GOT3 (cell line): ENCODE results near the gene TWSG1.
"Not testable (repeated sequence)": the region's sequence is repeated elsewhere in the genome, so short reads cannot be mapped to it uniquely, and the experiment has no call there.

Source experiments
- DNase-seq: peaks from one replicate; lab custom pipeline; 2025; ENCODE audit warnings: mixed read lengths; lab: John Stamatoyannopoulos, UW

The TWSG1 gene

DNA sequence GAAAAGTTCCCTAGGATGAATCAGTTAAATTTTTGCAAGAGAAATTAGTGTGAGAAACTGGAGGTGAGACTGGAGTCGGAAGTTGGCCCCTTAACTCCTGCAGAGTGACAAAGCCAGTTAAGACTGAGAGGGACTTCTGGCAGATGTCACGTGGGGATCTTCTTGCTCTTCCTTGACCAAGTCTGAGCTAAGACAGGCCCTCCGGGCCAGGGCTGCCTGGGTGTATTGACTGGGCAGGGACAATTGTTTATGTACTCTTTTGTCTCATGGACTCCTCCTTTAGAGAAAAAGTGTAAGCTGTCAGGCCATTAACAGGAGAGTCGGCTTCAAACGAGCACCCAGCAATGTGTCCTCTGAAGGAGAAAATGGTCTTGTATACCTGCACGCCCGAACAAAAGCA is 92.2 kb downstream of the TWSG1 start:
- DNase-seq: no peak

- DNase-seq: no peak
Measured at GRCh38 chr18:9428301-9428706, 93.7 kb downstream of the TWSG1 start.

- no peak for DNase-seq
Measured at GRCh38 chr18:9428862-9429661, 94.5 kb downstream of the TWSG1 start.

DNA sequence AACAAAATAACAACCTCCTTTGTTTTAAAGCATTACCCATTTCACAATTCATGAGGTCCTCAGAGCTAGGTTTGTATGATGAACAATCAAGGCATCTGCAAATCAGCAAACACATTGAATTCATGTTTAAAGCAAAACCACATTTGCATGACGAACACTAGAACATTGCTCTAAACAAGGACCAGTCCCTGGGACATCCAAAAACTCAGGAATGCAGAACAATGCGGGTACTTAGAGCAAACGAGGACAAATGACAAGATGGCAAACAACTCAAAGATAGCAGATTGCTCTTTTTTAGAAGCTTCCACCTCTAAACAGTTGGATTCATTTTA is 95.1 kb downstream of the TWSG1 start:
- no peak for DNase-seq

GRCh38 chr18:9430315-9430714 is 95.7 kb downstream of the TWSG1 start:
- not testable (repeated sequence) for DNase-seq

GRCh38 chr18:9431296-9431695 is 96.7 kb downstream of the TWSG1 start:
- DNase-seq: no peak

DNA sequence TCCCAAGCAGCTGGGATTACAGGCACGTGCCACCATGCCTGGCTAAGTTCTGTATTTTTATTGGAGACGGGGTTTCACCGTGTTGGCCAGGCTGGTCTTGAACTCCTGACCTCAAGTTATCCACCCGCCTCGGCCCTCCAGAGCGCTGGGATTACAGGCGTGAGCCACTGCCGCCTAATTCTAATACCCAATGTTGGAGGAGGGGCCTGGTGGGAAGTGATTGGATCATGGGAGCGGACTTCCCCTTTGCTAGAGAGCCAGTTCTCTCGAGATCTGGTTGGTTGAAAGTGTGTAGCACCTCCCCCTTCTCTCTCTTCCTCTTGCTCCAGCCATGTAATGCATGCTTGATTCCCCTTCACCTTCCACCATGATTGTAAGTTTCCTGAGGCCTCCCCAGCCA is 98.5 kb downstream of the TWSG1 start:
- DNase-seq: not testable (repeated sequence)

DNA sequence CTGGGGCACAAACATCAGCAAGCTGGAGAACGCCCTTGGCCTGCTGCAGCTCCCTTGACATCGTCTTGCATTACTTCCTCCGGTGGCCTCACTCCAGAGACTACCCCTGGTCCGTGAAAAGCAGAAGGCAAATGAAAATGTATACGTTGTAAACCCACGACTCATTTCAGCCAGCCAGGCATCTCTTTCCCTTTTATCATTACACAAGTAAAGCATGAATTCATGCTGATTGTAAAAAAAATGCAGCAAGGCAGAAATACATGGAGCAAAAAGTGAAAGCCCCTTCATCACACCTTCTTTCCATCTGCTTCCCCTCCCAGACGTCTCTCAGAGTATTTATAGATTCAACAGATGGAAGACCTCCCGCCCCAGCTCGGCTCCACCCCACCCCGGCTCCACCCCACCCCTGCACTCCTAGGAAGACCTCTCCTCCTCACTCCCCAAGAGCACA is 99.1 kb downstream of the TWSG1 start:
- DNase-seq: no peak

GRCh38 chr18:9434122-9434701 is 99.6 kb downstream of the TWSG1 start:
- no peak for DNase-seq

DNA sequence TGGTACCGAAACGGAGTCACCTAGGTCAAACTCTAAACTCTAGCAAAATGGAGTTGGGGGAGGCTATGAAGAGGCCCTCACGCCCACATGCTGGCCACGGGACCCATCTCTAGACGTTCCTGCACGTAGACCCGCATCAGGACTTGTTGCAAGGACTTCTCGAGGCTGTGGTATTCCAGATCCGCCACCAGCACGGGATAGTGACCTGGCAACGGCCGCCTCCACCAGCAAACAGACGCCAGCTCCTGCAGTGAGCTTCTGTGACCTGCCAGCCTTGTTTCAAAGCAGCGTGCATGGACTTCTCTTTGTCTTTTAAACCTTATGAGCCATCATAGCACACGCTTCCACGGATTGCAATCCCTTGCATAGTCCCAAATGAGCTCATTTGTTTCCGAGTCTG is 100.5 kb downstream of the TWSG1 start:
- DNase-seq: no peak

- DNase-seq: no peak
Measured at GRCh38 chr18:9436206-9436929, 101.8 kb downstream of the TWSG1 start.

DNA sequence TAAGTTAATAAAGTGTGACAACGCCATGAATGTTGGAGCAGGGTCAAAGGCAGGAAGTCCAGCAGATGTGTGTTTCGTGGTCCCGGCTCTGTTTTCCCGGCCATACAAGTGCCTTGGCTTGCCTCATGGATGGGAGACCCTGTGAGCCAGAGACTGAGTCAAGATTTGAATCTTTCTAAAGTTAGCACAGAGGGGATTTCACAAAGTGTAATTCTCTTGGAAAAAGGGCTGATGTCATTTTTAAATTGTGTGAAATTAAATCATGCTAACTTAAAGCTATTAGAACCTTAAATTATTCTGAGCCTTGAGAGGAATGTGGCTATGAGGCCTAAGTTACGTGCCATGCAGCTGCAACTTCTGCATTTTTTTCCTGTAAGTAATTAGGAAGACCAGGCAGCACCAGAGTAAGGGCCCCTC is 102.5 kb downstream of the TWSG1 start:
- DNase-seq: no peak

- DNase-seq: no peak
Measured at GRCh38 chr18:9437672-9438071, 103.1 kb downstream of the TWSG1 start.

- DNase-seq: no peak
Measured at GRCh38 chr18:9441061-9441460, 106.5 kb downstream of the TWSG1 start.

GRCh38 chr18:9444549-9444948 is 110.0 kb downstream of the TWSG1 start:
- no peak for DNase-seq

- no peak for DNase-seq
Measured at GRCh38 chr18:9446839-9447238, 112.3 kb downstream of the TWSG1 start.

DNA sequence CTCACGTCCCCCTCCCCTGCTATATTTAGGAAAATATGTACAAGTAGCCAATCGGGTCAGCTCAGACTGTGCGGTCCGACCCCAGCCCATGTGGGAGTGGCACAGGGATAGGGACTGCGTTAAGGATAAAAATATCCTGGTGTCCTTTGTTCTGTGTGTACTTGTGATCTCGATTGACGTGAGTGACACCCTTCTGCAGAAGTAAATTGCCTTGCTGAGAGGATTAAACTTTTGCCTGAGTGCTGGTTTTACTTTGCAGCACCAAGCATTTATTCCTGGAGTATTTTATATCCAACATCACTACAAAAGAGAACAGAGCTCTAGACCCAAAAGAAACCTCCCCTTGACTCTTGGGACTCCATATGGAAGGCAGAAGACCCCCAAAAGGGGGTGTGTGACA is 112.8 kb downstream of the TWSG1 start:
- no peak for DNase-seq

GRCh38 chr18:9449600-9450414 is 115.2 kb downstream of the TWSG1 start:
- DNase-seq: no peak

DNA sequence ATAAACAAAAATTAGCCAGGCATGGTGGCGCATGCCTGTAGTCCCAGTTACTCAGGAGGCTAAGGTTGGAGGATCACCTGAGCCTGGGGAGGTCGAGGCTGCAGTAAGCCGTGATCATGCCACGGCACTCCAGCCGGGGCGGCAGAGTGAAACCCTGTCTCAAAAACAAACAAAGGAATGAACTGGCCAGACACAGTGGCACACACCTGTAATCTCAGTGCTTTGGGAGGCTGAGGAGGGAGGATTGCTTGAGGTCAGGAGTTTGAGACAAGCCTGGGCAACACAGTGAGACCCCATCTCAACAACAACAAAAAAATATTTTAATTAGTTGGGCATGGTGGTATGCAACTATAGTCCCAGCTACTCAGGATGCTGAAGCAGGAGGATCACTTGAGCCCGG is 116.3 kb downstream of the TWSG1 start:
- not testable (repeated sequence) for DNase-seq
